Heart left ventricle (tissue), 16 donors: ENCODE results near the gene TSPAN31. TPM values are rescaled to one million over a fixed set of nuclear protein-coding genes. Genes with fewer than 3 reads are reported as not detected.

ENCODE experiments used
- ATAC-seq, 4 donors: fragments of 200-7000 bp; cut with Tn5 transposase; one replicate each; pipeline ENCODE4 v1.9.1; 2020 to 2022; ENCODE audit warnings: moderate library complexity in 4 of 4, mild to moderate bottlenecking in 3 of 4, moderate number of reproducible peaks in 1 of 4
- DNase-seq, 5 donors: peaks; one replicate each; pipeline ENCODE4 v3.0.0-alpha.2; 2020
- H3K27ac ChIP-seq, 12 donors: fragments of 200-600 bp; sonication (generic) in 4 of 12; one replicate each; pipeline versions ENCODE4 v1.5.0 to v1.8.0; 2016 to 2022; ENCODE audit warnings: mild to moderate bottlenecking in 2 of 12
- H3K27me3 ChIP-seq, 9 donors: fragments of 200-600 bp; sonication (generic) in 2 of 9; one replicate each; pipeline versions ENCODE4 v1.5.1 to v1.8.0; 2016 to 2022; ENCODE audit warnings: mild to moderate bottlenecking in 3 of 9
- H3K36me3 ChIP-seq, 9 donors: fragments of 200-600 bp; sonication (generic) in 2 of 9; one replicate each; pipeline versions ENCODE4 v1.5.0 to v1.8.0; 2018 to 2022; ENCODE audit warnings: mild to moderate bottlenecking in 2 of 9
- H3K4me1 ChIP-seq, 12 donors: fragments of 200-600 bp; sonication (generic) in 4 of 12; one replicate each; pipeline versions ENCODE4 v1.5.0 to v1.8.0; 2016 to 2022; ENCODE audit warnings: mild to moderate bottlenecking in 3 of 12
- H3K4me3 ChIP-seq, 12 donors: fragments of 200-600 bp; sonication (generic) in 4 of 12; one replicate each; pipeline versions ENCODE4 v1.5.0 to v1.8.0; 2017 to 2022; ENCODE audit warnings: mild to moderate bottlenecking in 9 of 12, moderate library complexity in 4 of 12
- H3K9me3 ChIP-seq, 12 donors: fragments of 200-600 bp; sonication (generic) in 4 of 12; one replicate each; pipeline versions ENCODE4 v1.5.0 to v1.8.0; 2016 to 2022; ENCODE audit warnings: mild to moderate bottlenecking in 1 of 12
- CTCF ChIP-seq, 12 donors: fragments of 200-600 bp; sonication (generic) in 4 of 12; IDR thresholded peaks; one replicate each; pipeline versions ENCODE4 v1.5.0 to v1.8.0; 2018 to 2022; ENCODE audit warnings: antibody characterized with exemption in 12 of 12, mild to moderate bottlenecking in 5 of 12
- POLR2A ChIP-seq, 2 donors: fragments of 450-650 bp; IDR thresholded peaks; one replicate each; pipeline ENCODE4 v1.6.1; 2017; ENCODE audit warnings: antibody characterized with exemption in 2 of 2, mild to moderate bottlenecking in 2 of 2, moderate library complexity in 2 of 2
- WGBS, 4 donors: extraction: QIAGEN DNeasy Blood & Tissue Kit in 2 of 4; methylation state at CpG; one replicate each; pipeline versions ENCODE4 v1.1.5 to v1.1.7; 2013 to 2018; 5-methylcytosine and 5-hydroxymethylcytosine counted together
- intact Hi-C, 10 donors: fragments of 100-400 bp; cut with DNase I; formaldehyde crosslinking; loops; one replicate each; pipeline versions ENCODE4 v1.11.1 to v1.14.2; 2022
- polyA plus RNA-seq, 2 donors: library from polyadenylated mRNA; stranded (reverse); fragments of 200-250 nt; gene quantifications; one replicate each; pipeline ENCODE4 v1.2.3, GENCODE V29; 2013
- total RNA-seq, 9 donors: library from RNA; depleted of rRNA in 2 of 9; stranded (reverse); fragments of >200 nt in 2 of 9; fragmentation: NEBNext Ultra II Directional in 3 of 9; extraction: Animal tissue kit (Norgen Biotek cat#: 25700) in 3 of 9; gene quantifications; one replicate each; pipeline versions ENCODE4 v1.1.0 to v1.2.4, GENCODE V29; 2016 to 2023
- donor health status: ischemic (EF 13 %, LVEDD 7.1; RV severe dilation, severe dysfunction).
- donor health status: healthy with polysubstance abuse.
- donor health status: DM: no; HTN: yes; CAD: no.
- donor health status: DM: no; HTN: no; CAD: no.
- donor health status: ischemic (EF 25% LVEDD 6.9; RV normal size, moderate dysfunction).
- donor health status: ischemic (EF 25% LVEDD 5.7; RV mildly dilated, moderate dysfunction).
- donor health status: healthy.
- donor health status: DM: yes; HTN: yes; CAD: no.
- donor health status: ischemic (EF 35%, LVEDD 5.7; RV mildly dilated, moderate dysfunction).
- donor health status: nonischemic (EF 11% LVEDD 7.7; RV severe dilation, severe dysfunction).
- donor health status: DM: yes; HTN: yes; CAD: no.
- donor health status: PGD.
- donor health status: ischemic (EF 29% LVEDD 5.4; RV normal size, mild dysfunction).
- donor health status: nonischemic (EF 23%, LVEDD 6.1; RV moderate dilation, normal function).

Gene TSPAN31
- total and polyA plus RNA-seq, 11 donors, result 27.2 to 59.3 (median 31.4) TPM

- H3K27me3 ChIP-seq, result no peaks in the 10 kb centered on the region
- H3K4me3 ChIP-seq, result peak within 1 kb of the TSS; percentile 64 to 97 (median 72)
- DNase-seq (peak; percentile 56 to 77 (median 62)), ATAC-seq (peak in 1 of 4 donors; percentile 3)
- intact Hi-C loops, result loop anchor here in 1 of 10 donors (5.0 kb wide), 1 partner anchor 62 kb away; the partner anchor contains the start of gene OS9
- H3K36me3 ChIP-seq, result peaks cover 0 to 36% (median 28%) of the 10 kb centered on the region in 9 donors
- H3K4me1 ChIP-seq, result peaks cover 0 to 54% (median 33%) of the 10 kb centered on the region in 12 donors
- TF ChIP-seq CTCF (IDR thresholded peaks at IDR 0.05) (no peak), POLR2A (IDR thresholded peaks at IDR 0.05) (no peak)
- H3K27ac ChIP-seq, result peak within 1 kb of the TSS in 10 of 12 donors; percentile 18 to 79 (median 54)
- no peaks in the 10 kb centered on the region for H3K9me3 ChIP-seq
- 0 to 3% (median 1%) methylated on average over 17 to 41 of the region's 41 CpGs for WGBS, 4 donors
Observed at GRCh38 chr12:57754411-57755193, 9.8 kb downstream of the TSPAN31 start, which contains the start of gene MARCHF9. MARCHF9 (plus strand) TSS chr12:57755103; CDS start chr12:57755529, 426 bp downstream.

- DNase-seq (no peak), ATAC-seq (no peak)
- Histone ChIP-seq H3K9me3 (no peaks in the 10 kb centered on the region), H3K36me3 (peaks cover 0 to 31% (median 23%) of the 10 kb centered on the region in 9 donors), H3K27ac (peak overlapping the region in 10 of 12 donors; percentile 18 to 79 (median 54)), H3K4me3 (peak overlapping the region; percentile 64 to 97 (median 72)), H3K4me1 (peaks cover 0 to 54% (median 33%) of the 10 kb centered on the region in 12 donors), H3K27me3 (no peaks in the 10 kb centered on the region)
- TF ChIP-seq CTCF (IDR thresholded peaks at IDR 0.05) (no peak), POLR2A (IDR thresholded peaks at IDR 0.05) (no peak)
- 0 to 3% (median 0%) methylated on average over 9 to 34 of the region's 34 CpGs for WGBS, 4 donors
- intact Hi-C loops, result no loop called here
Observed at GRCh38 chr12:57755194-57755453, 10.3 kb downstream of the TSPAN31 start.

GRCh38 chr12:57755454-57756372 is 10.9 kb downstream of the TSPAN31 start:
- intact Hi-C loops, result no loop called here
- ATAC-seq (no peak), DNase-seq (peak in 4 of 5 donors; percentile 39 to 69 (median 48))
- H3K4me1 ChIP-seq, result peaks cover 0 to 51% (median 30%) of the 10 kb centered on the region in 12 donors
- H3K4me3 ChIP-seq, result peak overlapping the region; percentile 64 to 97 (median 72)
- no peak for TF ChIP-seq CTCF (IDR thresholded peaks at IDR 0.05)
- TF ChIP-seq POLR2A (IDR thresholded peaks at IDR 0.05), result no peak
- WGBS, 4 donors, result 3 to 4% (median 3%) methylated on average over 48 to 76 of the region's 76 CpGs
- no peaks in the 10 kb centered on the region for H3K27me3 ChIP-seq
- H3K9me3 ChIP-seq, result no peaks in the 10 kb centered on the region
- peaks cover 0 to 25% (median 17%) of the 10 kb centered on the region in 9 donors for H3K36me3 ChIP-seq
- H3K27ac ChIP-seq, result peak overlapping the region in 10 of 12 donors; percentile 13 to 79 (median 54)
